ENCODE measurements around the gene MTMR3.

MTMR3 gene

GRCh38 chr22:29871684-29872083 is 11.3 kb upstream of the MTMR3 start:
- no peak for DNase-seq

GRCh38 chr22:29872144-29872893 is 10.7 kb upstream of the MTMR3 start:
- DNase-seq, result no peak

- DNase-seq, result no peak
These were observed 10.0 kb upstream of the MTMR3 start for GRCh38 chr22:29872989-29873388.

GRCh38 chr22:29873943-29874342 is 9.0 kb upstream of the MTMR3 start:
- DNase-seq, result no peak

- DNase-seq, result no peak
These were observed 5.4 kb upstream of the MTMR3 start for GRCh38 chr22:29877620-29878019.

GRCh38 chr22:29879753-29880152 is 3.2 kb upstream of the MTMR3 start:
- DNase-seq, result no peak

GRCh38 chr22:29882716-29883044 is 294 bp upstream of the MTMR3 start:
- no peak for DNase-seq

GRCh38 chr22:29883775-29884097 is 762 bp downstream of the MTMR3 start:
- DNase-seq, result no peak

- DNase-seq, result no peak
These were observed 2.6 kb downstream of the MTMR3 start for GRCh38 chr22:29885610-29886009.

- no peak for DNase-seq
These were observed 3.6 kb downstream of the MTMR3 start for GRCh38 chr22:29886596-29886995.

- DNase-seq, result no peak
These were observed 4.4 kb downstream of the MTMR3 start for GRCh38 chr22:29887358-29887757.

GRCh38 chr22:29890760-29891159 is 7.8 kb downstream of the MTMR3 start:
- DNase-seq, result no peak

GRCh38 chr22:29892315-29893156 is 9.6 kb downstream of the MTMR3 start:
- no peak for DNase-seq

- no peak for DNase-seq
These were observed 18.4 kb downstream of the MTMR3 start for GRCh38 chr22:29901354-29901753.

GRCh38 chr22:29903371-29903770 is 20.4 kb downstream of the MTMR3 start:
- no peak for DNase-seq

GRCh38 chr22:29904020-29904419 is 21.0 kb downstream of the MTMR3 start:
- no peak for DNase-seq

GRCh38 chr22:29907753-29908515 is 25.0 kb downstream of the MTMR3 start:
- DNase-seq, result peak; percentile 44

GRCh38 chr22:29912141-29912540 is 29.2 kb downstream of the MTMR3 start:
- no peak for DNase-seq

GRCh38 chr22:29912605-29913398 is 29.8 kb downstream of the MTMR3 start:
- no peak for DNase-seq

- DNase-seq, result no peak
These were observed 31.2 kb downstream of the MTMR3 start for GRCh38 chr22:29914165-29914564.

- no peak for DNase-seq
These were observed 32.1 kb downstream of the MTMR3 start for GRCh38 chr22:29914991-29915533.

- DNase-seq, result no peak
These were observed 33.1 kb downstream of the MTMR3 start for GRCh38 chr22:29916007-29916544.
